Activated CD8-positive, alpha-beta memory T cell treated with anti-CD3 and anti-CD28 coated beads, Interleukin-2, amount 10 ng/mL, durations not matched to agents 7 days and 5 days (primary cell): ENCODE results near the gene PPP2R2C. TPM values are rescaled to one million over a fixed set of nuclear protein-coding genes. Genes with fewer than 3 reads are reported as not detected.

Experiments
- ATAC-seq: fragments of 150-1000 bp; cut with Tn5 transposase; one replicate; pipeline ENCODE4 v1.10.0; 2021; ENCODE audit warnings: moderate library complexity
- CTCF ChIA-PET: fragments of 350-600 bp; sonication (Branson Sonifier 250); formaldehyde crosslinking; loops from one replicate; lab custom pipeline; 2021; ENCODE audit warnings: antibody characterized with exemption; lab: Charles Lee
- DNase-seq: peaks from one replicate; pipeline ENCODE4 v3.0.0-alpha.2; 2020
- H3K27ac Mint-ChIP-seq: one replicate; pipeline ENCODE4 v1.8.0; 2021; ENCODE audit warnings: mild to moderate bottlenecking, mixed read lengths
- H3K27me3 Mint-ChIP-seq: one replicate; pipeline ENCODE4 v1.8.0; 2021; ENCODE audit warnings: mixed read lengths
- H3K36me3 Mint-ChIP-seq: one replicate; pipeline ENCODE4 v1.8.0; 2021; ENCODE audit warnings: mild to moderate bottlenecking, mixed read lengths
- H3K4me1 Mint-ChIP-seq: one replicate; pipeline ENCODE4 v1.8.0; 2021; ENCODE audit warnings: mixed read lengths
- H3K4me3 Mint-ChIP-seq: one replicate; pipeline ENCODE4 v1.8.0; 2021; ENCODE audit warnings: mild to moderate bottlenecking, moderate library complexity, mixed read lengths
- H3K9me3 Mint-ChIP-seq: one replicate; pipeline ENCODE4 v1.8.0; 2022; ENCODE audit warnings: low read depth, mixed read lengths
- total RNA-seq, 2 experiments: library from RNA; stranded (reverse); gene quantifications; one replicate each; pipeline ENCODE4 v1.2.3, GENCODE V29; 2021

The PPP2R2C gene
- total RNA-seq, 2 experiments from 2014 or later, result not detected

DNA sequence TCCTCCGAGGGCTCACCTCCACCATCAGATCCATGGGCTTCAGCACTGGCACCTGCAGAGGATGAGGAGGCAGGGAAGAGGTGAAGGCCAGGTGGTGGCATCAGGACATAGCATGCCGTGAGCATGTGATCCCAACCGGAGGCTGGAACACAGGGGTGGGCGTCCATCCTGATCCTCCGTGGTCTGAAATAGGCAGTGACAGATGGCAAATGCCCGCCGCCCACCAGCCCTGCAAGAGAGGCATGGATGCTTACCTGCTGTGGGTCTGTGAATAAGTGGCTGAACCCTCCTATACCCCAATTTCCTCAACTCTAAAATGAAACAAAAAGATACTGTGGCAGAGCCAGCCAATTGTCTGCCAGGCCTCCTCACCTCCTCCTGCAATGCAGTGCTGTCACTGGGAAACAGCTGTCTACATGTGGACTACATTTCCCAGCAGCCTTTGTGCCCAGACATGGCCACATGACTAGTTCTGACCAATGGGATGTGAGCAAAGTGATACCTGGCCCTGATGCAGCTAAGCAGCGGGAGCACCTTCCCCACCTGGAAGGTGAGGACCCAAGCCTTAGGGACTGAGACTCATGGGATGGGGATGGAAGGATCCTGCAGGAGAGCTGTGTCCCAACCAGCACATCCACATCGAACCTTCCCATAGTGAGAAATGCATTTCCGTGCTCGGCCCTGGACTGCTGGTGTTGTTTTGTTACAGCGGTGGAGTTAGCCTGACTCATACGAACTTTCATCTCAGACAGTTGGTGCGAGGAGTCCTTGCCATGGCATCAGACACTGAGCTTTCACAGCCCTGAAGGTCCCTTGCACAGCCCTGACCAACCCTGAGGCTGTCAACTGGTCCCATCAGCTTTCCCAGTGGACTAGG is 99.5 kb downstream of the PPP2R2C start:
- CTCF ChIA-PET, result interaction anchor here (1.1 to 1.4 kb wide), 2 partner anchors 41 to 45 kb away, joined by 3 to 4 read pairs; no protein-coding TSS in a partner anchor
- ATAC-seq (peak; percentile 69), DNase-seq (peak; percentile 50)
- no peak overlapping the region for H3K4me3 Mint-ChIP-seq
- H3K27ac Mint-ChIP-seq, result no peak overlapping the region
- no peaks in the 10 kb centered on the region for H3K36me3 Mint-ChIP-seq
- H3K9me3 Mint-ChIP-seq, result no peaks in the 10 kb centered on the region
- no peaks in the 10 kb centered on the region for H3K27me3 Mint-ChIP-seq
- H3K4me1 Mint-ChIP-seq, result no peaks in the 10 kb centered on the region

- H3K27me3 Mint-ChIP-seq, result no peaks in the 10 kb centered on the region
- DNase-seq, result no peak
- CTCF ChIA-PET, result no interaction called here
- no peak overlapping the region for H3K27ac Mint-ChIP-seq
- H3K36me3 Mint-ChIP-seq, result no peaks in the 10 kb centered on the region
- no peak overlapping the region for H3K4me3 Mint-ChIP-seq
- ATAC-seq, result no peak
- H3K4me1 Mint-ChIP-seq, result no peaks in the 10 kb centered on the region
- no peaks in the 10 kb centered on the region for H3K9me3 Mint-ChIP-seq
These were observed 100.6 kb downstream of the PPP2R2C start for GRCh38 chr4:6371812-6372211.

DNA sequence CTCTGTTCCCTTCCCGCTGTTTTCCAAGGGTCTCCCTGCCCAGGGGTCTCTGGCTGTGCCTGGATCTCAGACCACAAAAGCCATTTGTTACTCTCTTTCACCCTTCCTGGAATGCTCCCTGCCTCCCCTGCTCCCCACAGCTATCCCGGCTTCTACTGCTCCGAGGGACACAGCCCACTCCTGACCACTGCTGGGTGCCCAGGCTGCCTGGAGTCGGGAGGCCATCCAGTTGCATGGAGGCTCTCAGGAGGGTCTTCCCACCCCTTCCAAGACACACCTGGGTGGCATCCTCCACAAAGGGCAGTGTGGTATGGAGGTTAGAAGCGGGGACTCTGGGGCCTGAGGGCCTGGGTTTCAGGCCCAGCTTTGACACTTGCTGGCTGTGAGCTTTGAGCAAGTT is 101.1 kb downstream of the PPP2R2C start:
- Mint-ChIP-seq H3K36me3 (no peaks in the 10 kb centered on the region), H3K27ac (no peak overlapping the region), H3K27me3 (no peaks in the 10 kb centered on the region), H3K9me3 (no peaks in the 10 kb centered on the region), H3K4me1 (no peaks in the 10 kb centered on the region), H3K4me3 (no peak overlapping the region)
- ATAC-seq (no peak), DNase-seq (no peak)
- CTCF ChIA-PET, result no interaction called here

DNA sequence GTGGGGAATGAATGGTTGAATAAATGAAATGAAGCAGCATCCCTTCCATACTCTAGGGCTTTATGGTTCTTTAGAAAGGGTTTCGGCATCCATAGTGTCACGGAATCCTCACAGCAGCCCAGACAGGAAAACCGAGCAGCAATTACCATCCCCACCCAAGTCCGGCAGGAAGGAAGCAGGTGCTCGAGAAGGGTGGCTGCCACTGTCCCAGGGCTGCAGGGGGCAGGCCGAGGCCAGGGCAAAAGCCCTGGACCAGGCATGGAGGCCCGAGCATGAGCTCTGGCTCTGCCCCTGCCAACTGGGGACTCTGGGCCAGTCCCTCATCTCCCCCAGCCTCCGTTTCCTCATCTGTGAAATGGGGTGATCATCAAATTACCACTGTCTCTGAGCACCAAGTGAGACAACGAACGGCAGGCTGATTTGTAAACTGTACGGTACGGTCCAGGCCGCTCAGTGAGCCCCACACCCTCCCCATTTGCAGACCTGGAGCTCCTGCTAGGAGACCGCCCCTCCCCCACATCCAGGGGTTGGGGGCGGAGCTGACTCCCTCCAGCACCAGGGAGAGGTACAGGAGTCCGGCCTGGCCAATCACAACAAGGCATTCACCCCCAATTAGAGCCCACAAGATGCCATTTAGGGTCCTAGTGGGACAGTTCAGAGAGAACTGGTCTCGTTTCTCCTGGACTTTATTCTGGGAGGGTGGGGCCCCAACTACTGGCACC is 102.3 kb downstream of the PPP2R2C start:
- Mint-ChIP-seq H3K4me3 (no peak overlapping the region), H3K4me1 (no peaks in the 10 kb centered on the region), H3K27ac (no peak overlapping the region), H3K9me3 (no peaks in the 10 kb centered on the region), H3K36me3 (no peaks in the 10 kb centered on the region), H3K27me3 (no peaks in the 10 kb centered on the region)
- no peak for DNase-seq
- no peak for ATAC-seq
- CTCF ChIA-PET, result no interaction called here

DNA sequence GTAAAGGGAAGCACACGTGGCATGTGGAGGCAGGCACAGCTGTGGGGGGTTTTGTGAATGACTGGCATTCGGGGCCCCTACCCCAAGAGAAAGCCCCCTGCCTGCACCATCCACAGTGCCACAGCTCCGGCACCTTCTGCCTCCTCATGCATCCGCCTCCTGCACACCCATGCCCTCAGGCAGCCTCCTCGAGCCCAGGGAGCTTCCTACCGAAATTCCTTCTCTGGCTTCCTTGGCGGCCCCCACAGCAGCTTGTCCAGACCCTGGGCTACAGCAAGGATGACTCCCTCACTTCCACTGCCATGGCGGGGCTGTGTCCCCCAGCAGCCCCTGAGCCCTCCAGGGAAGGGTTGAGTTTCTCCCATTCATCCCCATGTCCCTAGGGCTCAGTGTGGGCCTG is 102.9 kb downstream of the PPP2R2C start:
- no peak for ATAC-seq
- Mint-ChIP-seq H3K9me3 (no peaks in the 10 kb centered on the region), H3K36me3 (no peaks in the 10 kb centered on the region), H3K27me3 (no peaks in the 10 kb centered on the region), H3K4me1 (no peaks in the 10 kb centered on the region), H3K27ac (no peak overlapping the region), H3K4me3 (no peak overlapping the region)
- CTCF ChIA-PET, result no interaction called here
- no peak for DNase-seq

- no peak for DNase-seq
- Mint-ChIP-seq H3K4me3 (no peak overlapping the region), H3K27ac (no peak overlapping the region), H3K9me3 (no peaks in the 10 kb centered on the region), H3K4me1 (no peaks in the 10 kb centered on the region), H3K36me3 (no peaks in the 10 kb centered on the region), H3K27me3 (no peaks in the 10 kb centered on the region)
- CTCF ChIA-PET, result interaction anchor here (1.4 kb wide), 1 partner anchor 371 kb away, joined by 3 read pairs; no protein-coding TSS in a partner anchor
- no peak for ATAC-seq
These were observed 103.4 kb downstream of the PPP2R2C start for GRCh38 chr4:6369035-6369434.

GRCh38 chr4:6368601-6369000 is 103.8 kb downstream of the PPP2R2C start:
- H3K27ac Mint-ChIP-seq, result no peak overlapping the region
- ATAC-seq, result no peak
- CTCF ChIA-PET, result interaction anchor here (1.4 kb wide), 1 partner anchor 370 kb away, joined by 3 read pairs; no protein-coding TSS in a partner anchor

GRCh38 chr4:6368096-6368495 is 104.3 kb downstream of the PPP2R2C start:
- DNase-seq (no peak), ATAC-seq (no peak)
- Mint-ChIP-seq H3K36me3 (no peaks in the 10 kb centered on the region), H3K9me3 (no peaks in the 10 kb centered on the region), H3K27ac (no peak overlapping the region), H3K4me3 (no peak overlapping the region), H3K4me1 (no peaks in the 10 kb centered on the region), H3K27me3 (no peaks in the 10 kb centered on the region)
- CTCF ChIA-PET, result interaction anchor here (1.4 kb wide), 1 partner anchor 370 kb away, joined by 3 read pairs; no protein-coding TSS in a partner anchor

More at GRCh38 chr4:6368601-6369000, 103.8 kb downstream of the PPP2R2C start:
- H3K4me3 Mint-ChIP-seq, result no peak overlapping the region
- no peaks in the 10 kb centered on the region for H3K27me3 Mint-ChIP-seq
- no peaks in the 10 kb centered on the region for H3K9me3 Mint-ChIP-seq
- DNase-seq, result no peak
- H3K4me1 Mint-ChIP-seq, result no peaks in the 10 kb centered on the region
- H3K36me3 Mint-ChIP-seq, result no peaks in the 10 kb centered on the region

DNA sequence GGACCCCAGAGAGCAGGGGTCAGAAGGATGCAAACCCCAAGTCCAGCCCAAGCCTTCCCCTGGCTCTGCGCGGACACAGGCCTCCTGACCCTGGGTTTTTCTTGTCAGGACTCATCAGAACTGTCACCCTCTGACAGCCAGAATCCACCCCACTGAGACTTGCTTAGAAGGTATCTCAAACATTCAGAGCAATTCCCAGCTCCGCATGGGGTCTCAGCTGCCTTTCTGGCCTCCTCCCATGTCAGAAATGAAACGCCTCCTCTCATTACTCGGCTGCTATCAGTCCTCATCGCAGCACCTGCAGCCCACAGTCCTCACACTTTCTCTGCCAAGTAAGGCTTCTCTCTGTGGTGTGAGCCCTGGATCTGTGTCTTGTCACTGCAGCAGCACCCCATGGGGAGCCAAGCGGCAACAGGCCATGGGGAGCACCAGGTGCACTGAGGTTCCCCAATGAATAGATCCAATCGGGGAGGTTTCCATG is 105.0 kb downstream of the PPP2R2C start:
- no peak for ATAC-seq
- CTCF ChIA-PET, result no interaction called here

GRCh38 chr4:6366581-6366980 is 105.8 kb downstream of the PPP2R2C start:
- H3K36me3 Mint-ChIP-seq, result no peaks in the 10 kb centered on the region
- no peaks in the 10 kb centered on the region for H3K9me3 Mint-ChIP-seq
- H3K27me3 Mint-ChIP-seq, result no peaks in the 10 kb centered on the region
- DNase-seq, result no peak
- no peak for ATAC-seq
- H3K4me3 Mint-ChIP-seq, result no peak overlapping the region
- H3K27ac Mint-ChIP-seq, result no peak overlapping the region
- CTCF ChIA-PET, result no interaction called here
- no peaks in the 10 kb centered on the region for H3K4me1 Mint-ChIP-seq

More for the DNA sequence above, 105.0 kb downstream of the PPP2R2C start:
- H3K36me3 Mint-ChIP-seq, result no peaks in the 10 kb centered on the region
- H3K4me3 Mint-ChIP-seq, result no peak overlapping the region
- H3K4me1 Mint-ChIP-seq, result no peaks in the 10 kb centered on the region
- no peaks in the 10 kb centered on the region for H3K27me3 Mint-ChIP-seq
- H3K27ac Mint-ChIP-seq, result no peak overlapping the region
- DNase-seq, result no peak
- H3K9me3 Mint-ChIP-seq, result no peaks in the 10 kb centered on the region

DNA sequence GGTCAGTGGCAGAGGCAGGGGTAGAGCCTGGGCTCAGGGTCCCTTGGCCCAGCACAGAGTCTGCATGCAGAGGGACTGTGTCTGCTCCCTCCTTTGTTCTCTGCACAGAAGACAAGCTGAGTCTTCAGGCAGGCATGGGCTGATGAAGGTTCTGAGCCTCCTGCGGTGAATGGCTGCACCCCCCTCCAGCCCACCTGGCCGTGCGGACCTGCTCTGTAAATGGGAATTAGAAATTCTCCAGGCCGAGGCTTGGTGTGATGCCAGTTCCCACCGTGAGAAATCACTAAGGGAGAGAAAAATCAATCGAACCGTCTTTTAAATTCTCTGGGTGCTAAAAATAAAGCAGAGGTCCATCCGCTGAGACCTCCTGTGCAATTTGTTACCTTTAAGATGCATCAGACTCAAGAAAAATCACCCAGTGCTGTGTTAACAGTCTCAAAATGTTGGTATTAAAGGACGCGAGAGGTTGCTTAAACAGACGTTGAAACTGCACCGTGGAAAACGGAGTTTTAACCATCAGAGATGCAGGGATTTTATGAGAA is 106.8 kb downstream of the PPP2R2C start:
- no peak overlapping the region for H3K4me3 Mint-ChIP-seq
- H3K27me3 Mint-ChIP-seq, result peaks cover 8% of the 10 kb centered on the region
- ATAC-seq (no peak), DNase-seq (no peak)
- no peaks in the 10 kb centered on the region for H3K4me1 Mint-ChIP-seq
- H3K36me3 Mint-ChIP-seq, result no peaks in the 10 kb centered on the region
- H3K27ac Mint-ChIP-seq, result no peak overlapping the region
- no peaks in the 10 kb centered on the region for H3K9me3 Mint-ChIP-seq
- CTCF ChIA-PET, result no interaction called here

DNA sequence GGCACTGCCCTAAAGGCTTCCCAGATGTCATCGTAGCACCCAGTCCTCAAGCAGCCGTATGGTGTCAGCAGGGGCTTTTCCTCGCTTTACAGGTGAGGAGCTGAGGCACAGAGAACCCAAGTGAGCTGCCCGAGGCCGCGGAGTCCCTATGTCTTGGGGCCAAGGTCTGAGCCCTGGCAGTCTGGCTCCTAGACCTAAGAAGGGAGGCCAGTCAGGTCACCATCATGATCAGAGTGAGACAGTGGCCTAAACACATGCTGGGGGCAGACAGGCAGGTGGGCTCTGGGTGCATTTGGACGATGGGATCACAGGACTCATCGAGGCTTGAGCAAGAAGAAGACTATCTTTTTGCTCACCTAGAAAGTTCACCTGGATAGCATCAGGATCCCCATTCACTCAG is 107.8 kb downstream of the PPP2R2C start:
- no peak overlapping the region for H3K27ac Mint-ChIP-seq
- CTCF ChIA-PET, result no interaction called here

DNA sequence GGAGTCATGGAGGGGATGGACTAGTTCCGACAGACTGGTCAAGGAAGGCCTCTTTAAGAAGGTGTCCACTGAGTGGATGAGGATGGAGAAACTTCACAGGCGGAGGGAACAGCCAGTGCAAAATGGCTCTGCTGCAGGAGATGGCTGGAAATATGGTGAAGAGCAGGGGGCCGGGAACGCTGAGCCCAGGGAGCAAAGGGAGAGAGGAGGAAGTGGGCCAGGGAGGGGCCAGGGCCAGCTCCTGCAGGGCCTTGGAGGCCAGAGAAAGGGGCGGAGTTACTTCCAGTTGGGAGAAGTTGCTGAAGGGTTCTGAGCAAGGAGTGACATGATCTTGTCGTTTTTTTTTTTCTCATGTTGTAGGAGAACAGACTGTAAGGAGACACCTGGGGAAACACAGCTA is 108.3 kb downstream of the PPP2R2C start:
- Mint-ChIP-seq H3K4me1 (no peaks in the 10 kb centered on the region), H3K36me3 (no peaks in the 10 kb centered on the region), H3K4me3 (no peak overlapping the region), H3K27me3 (peaks cover 10% of the 10 kb centered on the region), H3K27ac (no peak overlapping the region), H3K9me3 (no peaks in the 10 kb centered on the region)
- ATAC-seq (no peak), DNase-seq (no peak)
- CTCF ChIA-PET, result interaction anchor here (1.3 kb wide), 1 partner anchor 31 kb away, joined by 3 read pairs; no protein-coding TSS in a partner anchor

More for the DNA sequence above, 107.8 kb downstream of the PPP2R2C start:
- Mint-ChIP-seq H3K27me3 (peaks cover 10% of the 10 kb centered on the region), H3K4me3 (no peak overlapping the region), H3K4me1 (no peaks in the 10 kb centered on the region), H3K36me3 (no peaks in the 10 kb centered on the region), H3K9me3 (no peaks in the 10 kb centered on the region)
- DNase-seq (no peak), ATAC-seq (no peak)
